K562 (cell line): ENCODE measurements around the gene STX1A. TPM values are rescaled to one million over a fixed set of nuclear protein-coding genes. Genes with fewer than 3 reads are reported as not detected.

Experiments used
- ATAC-seq: fragments of 200-7000 bp; cut with Tn5 transposase; 3 replicates; pipeline ENCODE4 v1.9.1; 2020; ENCODE audit warnings: moderate library complexity
- BruUV-seq: library from RNA; stranded (reverse); fragments of 400-500 nt; replicated peaks from 2 replicates; lab custom pipeline; 2021; lab: Mats Ljungman, UMichigan
- CTCF ChIA-PET: fragments of 300-600 bp; formaldehyde crosslinking; extraction: SDS; loops from one replicate; lab custom pipeline; 2021; ENCODE audit warnings: low intra/inter-chr PET ratio; lab: Yijun Ruan, JAX
- POLR2A ChIA-PET: fragments of 300-600, 350-650 bp; sonication (Branson Sonifier 250); formaldehyde crosslinking; extraction: SDS; loops from one replicate; lab custom pipeline; 2021; ENCODE audit warnings: antibody characterized with exemption, inconsistent platforms; lab: Yijun Ruan, JAX
- DNase-seq, 4 experiments: peaks; one replicate each; pipeline versions ENCODE4 v3.0.0 to v3.0.0-alpha.2; 2011 to 2018; ENCODE audit warnings: low spot score in 3 of 4, mixed read lengths in 3 of 4; ENCODE audit errors: extremely low read depth in 1 of 4
- FAIRE-seq: peaks from 2 replicates; lab custom pipeline; 2011; peaks lifted over from hg19 to GRCh38; lab: Jason Lieb, UNC
- H2AFZ ChIP-seq: 2 replicates; pipeline ENCODE4 v1.6.0; 2011; ENCODE audit warnings: low read depth, low read length, control low read depth, inconsistent platforms
- H3K27ac ChIP-seq: fragments of 200-600 bp; 3 replicates; pipeline ENCODE4 v1.8.0; 2011; ENCODE audit warnings: low read depth, mild to moderate bottlenecking, control low read depth, inconsistent platforms, low read length, moderate library complexity, mixed read lengths; ENCODE audit errors: extremely low read depth
- H3K27me3 ChIP-seq, 2 experiments: fragments of 300-600 bp in 1 of 2; 2 replicates in 1 of 2; 3 replicates in 1 of 2; pipeline versions ENCODE4 v1.6.0 to v1.8.0; 2011; ENCODE audit warnings: inconsistent platforms in 2 of 2, low read length in 2 of 2, mild to moderate bottlenecking in 1 of 2, mixed read lengths in 1 of 2, moderate library complexity in 1 of 2; ENCODE audit not compliant: control insufficient read depth in 2 of 2, insufficient read depth in 2 of 2
- H3K36me3 ChIP-seq: fragments of 300-600 bp; 3 replicates; pipeline ENCODE4 v1.8.0; 2011; ENCODE audit warnings: mild to moderate bottlenecking, low read length, inconsistent platforms; ENCODE audit not compliant: control insufficient read depth, insufficient read depth
- H3K4me1 ChIP-seq, 2 experiments: fragments of 200-600 bp in 1 of 2; replicated peaks in 1 of 2; 2 replicates in 1 of 2; 3 replicates in 1 of 2; pipeline versions ENCODE4 v1.5.1 to v1.8.0; 2011; ENCODE audit warnings: inconsistent platforms in 2 of 2, low read length in 2 of 2, mild to moderate bottlenecking in 1 of 2, mixed read lengths in 1 of 2, moderate library complexity in 1 of 2; ENCODE audit not compliant: control insufficient read depth in 2 of 2, insufficient read depth in 2 of 2
- H3K4me2 ChIP-seq: 2 replicates; pipeline ENCODE4 v1.6.1; 2011; ENCODE audit warnings: low read length, control low read depth, inconsistent platforms, mixed read lengths; ENCODE audit not compliant: insufficient read depth
- H3K4me3 ChIP-seq: fragments of 200-600 bp; sonication (generic), shearing (Covaris generic); 2 replicates; pipeline ENCODE4 v1.5.1; 2016; ENCODE audit warnings: control low read depth, inconsistent platforms
- H3K79me2 ChIP-seq: fragments of 200-600 bp; 3 replicates; pipeline ENCODE4 v1.8.0; 2011; ENCODE audit warnings: low read length, inconsistent platforms; ENCODE audit not compliant: control insufficient read depth, insufficient read depth
- H3K9ac ChIP-seq, 2 experiments: 2 replicates each; pipeline versions ENCODE4 v1.6.0 to v1.6.1; 2011; ENCODE audit warnings: low read depth in 2 of 2, low read length in 2 of 2, control low read depth in 1 of 2, inconsistent platforms in 1 of 2, mild to moderate bottlenecking in 1 of 2, mixed read lengths in 1 of 2; ENCODE audit not compliant: insufficient read depth in 1 of 2
- H3K9me1 ChIP-seq: one replicate; pipeline ENCODE4 v1.6.0; 2011; ENCODE audit warnings: inconsistent platforms, mild to moderate bottlenecking, low read length, moderate library complexity; ENCODE audit not compliant: control insufficient read depth, insufficient read depth
- H3K9me3 ChIP-seq: replicated peaks from 2 replicates; pipeline ENCODE4 v1.5.1; 2011; ENCODE audit warnings: low read depth, low read length, inconsistent platforms; ENCODE audit not compliant: control insufficient read depth, insufficient read depth
- H4K20me1 ChIP-seq: replicated peaks from 2 replicates; pipeline ENCODE4 v1.6.1; 2011; ENCODE audit warnings: low read length, inconsistent platforms, mixed read lengths; ENCODE audit not compliant: control insufficient read depth, insufficient read depth
- NFXL1 ChIP-seq: fragments of 450-650 bp; formaldehyde crosslinking; IDR thresholded peaks from 2 replicates; pipeline ENCODE4 v1.4.0; 2021; ENCODE audit warnings: mild to moderate bottlenecking
- REST ChIP-seq, 2 experiments: fragments of 450-650 bp; formaldehyde crosslinking in 1 of 2; IDR thresholded peaks; 2 replicates each; pipeline versions ENCODE4 v1.4.0 to v1.6.1; 2014 to 2020; ENCODE audit warnings: mild to moderate bottlenecking in 2 of 2, borderline replicate concordance in 1 of 2, low read depth in 1 of 2
- TFE3 ChIP-seq: fragments of 450-650 bp; formaldehyde crosslinking; IDR thresholded peaks from 2 replicates; pipeline ENCODE4 v1.4.0; 2020; ENCODE audit warnings: mild to moderate bottlenecking, mixed read lengths
- WGBS: fragments of 100-300 bp; shearing (Covaris generic); methylation state at CpG from one replicate; pipeline ENCODE4 v1.1.6; 2016; ENCODE audit warnings: low coverage, mixed read lengths; ENCODE audit not compliant: insufficient coverage; ENCODE audit errors: missing lambda C conversion rate; 5-methylcytosine and 5-hydroxymethylcytosine counted together
- in situ Hi-C: fragments of 300-500 bp; cut with MboI; formaldehyde crosslinking; loops from 4 replicates; pipeline ENCODE4 v1.15.0; 2018; ENCODE audit warnings: inconsistent platforms, mixed read lengths
- intact Hi-C: fragments of 100-400 bp; cut with micrococcal nuclease; formaldehyde crosslinking; loops from 2 replicates; pipeline ENCODE4 v1.14.2; 2022
- polyA plus RNA-seq, 8 experiments: library from polyadenylated mRNA; depleted of rRNA in 4 of 8; stranded (reverse) in 5 of 8; unstranded in 3 of 8; fragments of >200 nt; fragmentation: Nextera tagmentation in 2 of 8; fragmentation: Illumina TruSeq in 1 of 8; extraction: Ambion mirVana in 2 of 8; extraction: Trizol in 1 of 8; gene quantifications; 2 replicates each; pipeline versions ENCODE4 v1.2.1 to v1.2.3, GENCODE V29; 2011 to 2014; ENCODE audit warnings: inconsistent platforms in 1 of 8, missing spikeins in 1 of 8
- total RNA-seq, 7 experiments: library from RNA; depleted of rRNA in 6 of 7; stranded (reverse); fragments of >200 nt in 6 of 7; fragmentation: Illumina TruSeq in 2 of 7; extraction: Trizol in 2 of 7; gene quantifications; 2 replicates each; pipeline versions ENCODE4 v1.2.1 to v1.2.3, GENCODE V29; 2011 to 2021; ENCODE audit warnings: low replicate concordance in 1 of 7

The STX1A gene
- total and polyA plus RNA-seq, 9 of the 15 experiments (the other 6 are each of a cell fraction or from before 2014, with no cell fraction given): 0.04 to 15.1 (median 6.3) TPM

GRCh38 chr7:73680501-73680900 lies 39.0 kb downstream of the STX1A start:
- in situ Hi-C loops (no loop called here), intact Hi-C loops (loop anchor here (5.0 kb wide), 1 partner anchor 37 kb away; the partner anchor contains the start of gene STX1A)
- Histone ChIP-seq H3K9ac (0 out of 4 replicates have a peak overlapping the region, but pooled peaks of 1 of the 2 experiments have one; percentile 14), H3K4me2 (peak overlapping the region; percentile 94; the same call in 1 of the 2 replicates), H2AFZ (no peak overlapping the region), H4K20me1 (0 out of 2 replicates have a peak, but pooled peaks cover 7% of the 10 kb centered on the region), H3K4me1 (peaks cover 35 to 41% of the 10 kb centered on the region in 2 experiments; a peak in 4 of 5 replicates), H3K9me1 (no peaks in the 10 kb centered on the region), H3K9me3 (no peaks in the 10 kb centered on the region), H3K27ac (no peak overlapping the region), H3K79me2 (peaks cover 68% of the 10 kb centered on the region), H3K4me3 (no peak overlapping the region)
- no peak for ATAC-seq
- 71% methylated on average over 7 of the region's 7 CpGs for WGBS
- POLR2A ChIA-PET: interaction anchor here (1.4 kb wide), 1 partner anchor 74 kb away, joined by 5 read pairs; no protein-coding TSS in a partner anchor
- no TSS peak for BruUV-seq
- CTCF ChIA-PET: no interaction called here
- DNase-seq: no peak
- TF ChIP-seq REST (IDR thresholded peaks at IDR 0.05; ENCODE audit: borderline replicate concordance): 0 out of 2 replicates have a peak, but pooled peaks have one; percentile 18
- TF ChIP-seq REST (CRISPR knock-in tag; IDR thresholded peaks at IDR 0.05; ENCODE audit: low read depth): no peak
- TF ChIP-seq TFE3 (CRISPR knock-in tag): no peak
- TF ChIP-seq NFXL1 (CRISPR knock-in tag): no peak
- TF ChIP-seq, all 486 proteins: peak for 1
- H3K27me3 ChIP-seq: no peaks in the 10 kb centered on the region
- no peak for FAIRE-seq
- peaks cover 40% of the 10 kb centered on the region; the same call in 2 of the 3 replicates for H3K36me3 ChIP-seq
